ENCODE results near the gene MAST4. TPM values are rescaled to one million over a fixed set of nuclear protein-coding genes. Genes with fewer than 3 reads are reported as not detected.

The MAST4 gene
- total and polyA plus RNA-seq, 2 of the 4 experiments (the other 2 are of a cell fraction), result 4.8 to 6.8 TPM

DNA sequence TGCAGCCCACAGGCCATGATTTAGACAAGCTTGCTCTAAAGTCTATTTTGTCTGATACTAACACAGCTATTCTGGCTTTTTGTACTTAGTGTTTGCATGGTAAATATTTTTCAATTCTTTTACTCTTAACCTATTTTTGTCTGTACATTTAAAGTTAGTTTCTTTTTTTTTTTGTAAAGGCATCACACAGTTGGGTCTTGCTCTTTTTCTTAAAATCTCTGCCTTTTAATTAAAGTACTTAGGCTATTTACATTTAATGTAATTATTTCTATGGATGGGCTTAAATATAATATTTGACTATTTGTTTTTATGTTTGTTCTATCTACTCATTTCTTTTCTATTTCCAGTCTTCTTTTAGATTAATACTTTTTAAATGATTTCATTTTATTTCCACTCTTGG is 49.7 kb upstream of the MAST4 start:
- dilution Hi-C loops (cut with HindIII; ENCODE audit: low sequenced_read_pairs, unreplicated experiment), result no loop called here
- POLR2A ChIA-PET (ENCODE audit: unreplicated experiment), result no interaction called here
- in situ Hi-C loops (cut with MboI; ENCODE audit: low sequenced_read_pairs), result no loop called here

More for the DNA sequence above, 49.7 kb upstream of the MAST4 start:
- H2AK5ac ChIP-seq (ENCODE audit: low read depth, low read length), result no peak overlapping the region
- no peak overlapping the region for H3K4ac ChIP-seq (ENCODE audit: low read depth, low read length)
- no peak overlapping the region for H2BK120ac ChIP-seq (ENCODE audit: low read depth, low read length)
- no peak overlapping the region for H3K9ac ChIP-seq (ENCODE audit: low read depth, low read length)
- no peak overlapping the region for H2AFZ ChIP-seq (replicated peaks; ENCODE audit: low read length, poor library complexity)
- no peak overlapping the region for H4K91ac ChIP-seq (ENCODE audit: insufficient read depth, low read depth, low read length)
- H3K79me1 ChIP-seq (ENCODE audit: low read depth in 1 of 2, low read length in 2 of 2), result no peaks in the 10 kb centered on the region
- no peak overlapping the region for H3K4me3 ChIP-seq (ENCODE audit: insufficient read depth, low read depth, low read length)
- CTCF ChIA-PET, result no interaction called here
- H2BK15ac ChIP-seq (ENCODE audit: low read depth, low read length), result no peak overlapping the region
- no peak overlapping the region for H3K56ac ChIP-seq (ENCODE audit: extremely low read depth, insufficient read depth, low read length)
- no peak overlapping the region for H4K5ac ChIP-seq (ENCODE audit: low read depth, low read length)
- no peak overlapping the region for H3K4me2 ChIP-seq (ENCODE audit: low read depth, low read length)
- no peaks in the 10 kb centered on the region for H4K20me1 ChIP-seq (ENCODE audit: insufficient read depth, low read length)
- TF ChIP-seq RCOR1 (IDR thresholded peaks at IDR 0.05; ENCODE audit: insufficient replicate concordance, low read length), result no peak
- no peak for TF ChIP-seq RFX5 (IDR thresholded peaks at IDR 0.05; ENCODE audit: low read depth, low read length)
- no peak for TF ChIP-seq MAZ (IDR thresholded peaks at IDR 0.05; ENCODE audit: borderline replicate concordance, low read depth, low read length)
- TF ChIP-seq, protein P1, sequence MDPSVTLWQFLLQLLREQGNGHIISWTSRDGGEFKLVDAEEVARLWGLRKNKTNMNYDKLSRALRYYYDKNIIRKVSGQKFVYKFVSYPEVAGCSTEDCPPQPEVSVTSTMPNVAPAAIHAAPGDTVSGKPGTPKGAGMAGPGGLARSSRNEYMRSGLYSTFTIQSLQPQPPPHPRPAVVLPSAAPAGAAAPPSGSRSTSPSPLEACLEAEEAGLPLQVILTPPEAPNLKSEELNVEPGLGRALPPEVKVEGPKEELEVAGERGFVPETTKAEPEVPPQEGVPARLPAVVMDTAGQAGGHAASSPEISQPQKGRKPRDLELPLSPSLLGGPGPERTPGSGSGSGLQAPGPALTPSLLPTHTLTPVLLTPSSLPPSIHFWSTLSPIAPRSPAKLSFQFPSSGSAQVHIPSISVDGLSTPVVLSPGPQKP (IDR thresholded peaks at IDR 0.05; ENCODE audit: borderline replicate concordance, low read depth, low read length), result no peak
- TF ChIP-seq, protein P2, sequence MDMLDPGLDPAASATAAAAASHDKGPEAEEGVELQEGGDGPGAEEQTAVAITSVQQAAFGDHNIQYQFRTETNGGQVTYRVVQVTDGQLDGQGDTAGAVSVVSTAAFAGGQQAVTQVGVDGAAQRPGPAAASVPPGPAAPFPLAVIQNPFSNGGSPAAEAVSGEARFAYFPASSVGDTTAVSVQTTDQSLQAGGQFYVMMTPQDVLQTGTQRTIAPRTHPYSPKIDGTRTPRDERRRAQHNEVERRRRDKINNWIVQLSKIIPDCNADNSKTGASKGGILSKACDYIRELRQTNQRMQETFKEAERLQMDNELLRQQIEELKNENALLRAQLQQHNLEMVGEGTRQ (IDR thresholded peaks at IDR 0.05; ENCODE audit: low read depth, low read length), result no peak
- TF ChIP-seq CEBPB (IDR thresholded peaks at IDR 0.05; ENCODE audit: low read depth, low read length), result no peak
- no peak for TF ChIP-seq POLR2A (IDR thresholded peaks at IDR 0.05; ENCODE audit: low read depth, low read length)
- no peak for TF ChIP-seq RAD21 (IDR thresholded peaks at IDR 0.05; ENCODE audit: low read length)
- TF ChIP-seq NFE2L2 (IDR thresholded peaks at IDR 0.05; ENCODE audit: low read depth, low read length), result no peak
- no peak for TF ChIP-seq SMC3 (IDR thresholded peaks at IDR 0.05; ENCODE audit: low read depth, low read length)
- no peak for TF ChIP-seq BHLHE40 (IDR thresholded peaks at IDR 0.05; ENCODE audit: low read depth, low read length)
- TF ChIP-seq MXI1 (IDR thresholded peaks at IDR 0.05; ENCODE audit: borderline replicate concordance, low read depth, low read length), result no peak
- TF ChIP-seq, protein P3, sequence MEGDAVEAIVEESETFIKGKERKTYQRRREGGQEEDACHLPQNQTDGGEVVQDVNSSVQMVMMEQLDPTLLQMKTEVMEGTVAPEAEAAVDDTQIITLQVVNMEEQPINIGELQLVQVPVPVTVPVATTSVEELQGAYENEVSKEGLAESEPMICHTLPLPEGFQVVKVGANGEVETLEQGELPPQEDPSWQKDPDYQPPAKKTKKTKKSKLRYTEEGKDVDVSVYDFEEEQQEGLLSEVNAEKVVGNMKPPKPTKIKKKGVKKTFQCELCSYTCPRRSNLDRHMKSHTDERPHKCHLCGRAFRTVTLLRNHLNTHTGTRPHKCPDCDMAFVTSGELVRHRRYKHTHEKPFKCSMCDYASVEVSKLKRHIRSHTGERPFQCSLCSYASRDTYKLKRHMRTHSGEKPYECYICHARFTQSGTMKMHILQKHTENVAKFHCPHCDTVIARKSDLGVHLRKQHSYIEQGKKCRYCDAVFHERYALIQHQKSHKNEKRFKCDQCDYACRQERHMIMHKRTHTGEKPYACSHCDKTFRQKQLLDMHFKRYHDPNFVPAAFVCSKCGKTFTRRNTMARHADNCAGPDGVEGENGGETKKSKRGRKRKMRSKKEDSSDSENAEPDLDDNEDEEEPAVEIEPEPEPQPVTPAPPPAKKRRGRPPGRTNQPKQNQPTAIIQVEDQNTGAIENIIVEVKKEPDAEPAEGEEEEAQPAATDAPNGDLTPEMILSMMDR (conservative IDR thresholded peaks at IDR 0.05; ENCODE audit: low read depth, low read length), result no peak
- no peak for TF ChIP-seq MAFK (IDR thresholded peaks at IDR 0.05; ENCODE audit: low read depth, low read length)
- no peak for TF ChIP-seq FOS (IDR thresholded peaks at IDR 0.05; ENCODE audit: low read depth, low read length)
- no peaks in the 10 kb centered on the region for H3K9me3 ChIP-seq (ENCODE audit: control insufficient read depth, insufficient read depth, low read length)
- H3K27ac ChIP-seq (ENCODE audit: insufficient read depth, low read length), result no peak overlapping the region
- no peak for ATAC-seq (ENCODE audit: low read depth)
- H3K18ac ChIP-seq (ENCODE audit: low read depth, low read length), result no peak overlapping the region
- no peaks in the 10 kb centered on the region for H3K4me1 ChIP-seq (ENCODE audit: control insufficient read depth, insufficient read depth, low read length)
- H3K23ac ChIP-seq (ENCODE audit: low read depth, low read length), result no peak overlapping the region
- H3K14ac ChIP-seq (replicated peaks; ENCODE audit: low read depth, low read length), result no peak overlapping the region
- H3K9me1 ChIP-seq (ENCODE audit: insufficient read depth, low read length), result no peaks in the 10 kb centered on the region
- no TSS peak for BruUV-seq (replicated peaks)
- H4K8ac ChIP-seq (ENCODE audit: low read depth in 2 of 2, low read length in 2 of 2), result no peak overlapping the region
- DNase-seq, result no peak
- H2BK20ac ChIP-seq (ENCODE audit: low read depth, low read length), result no peak overlapping the region
- H2BK5ac ChIP-seq (ENCODE audit: low read depth, low read length, poor library complexity, severe bottlenecking), result no peak overlapping the region
- no peaks in the 10 kb centered on the region for H3K27me3 ChIP-seq (ENCODE audit: control insufficient read depth, insufficient read depth, low read length)
- H3K36me3 ChIP-seq (ENCODE audit: control insufficient read depth, insufficient read depth, low read length), result no peaks in the 10 kb centered on the region
- no peak overlapping the region for H2AK9ac ChIP-seq (replicated peaks; ENCODE audit: low read depth, low read length, poor library complexity)
- intact Hi-C loops (cut with micrococcal nuclease), result no loop called here

Measured in IMR-90 (cell line).